NCI-H2196 treated with DMSO at 0.1 percent for 48 hours (cell line): ENCODE data around the gene INTS3.
A peak's percentile ranks its signal among the peaks of the same experiment; 100 is the strongest.
"Not testable (repeated sequence)": the region's sequence is repeated elsewhere in the genome, so short reads cannot be mapped to it uniquely, and the experiment has no call there.

Experiments used
- DNase-seq: peaks from one replicate; lab custom pipeline; 2025; ENCODE audit not compliant: unreplicated experiment; lab: John Stamatoyannopoulos, UW

INTS3 gene

GRCh38 chr1:153752072-153752471 lies 24.2 kb downstream of the INTS3 start:
- no peak for DNase-seq

- no peak for DNase-seq
These were observed 24.8 kb downstream of the INTS3 start for GRCh38 chr1:153752571-153753195.

- no peak for DNase-seq
These were observed 26.4 kb downstream of the INTS3 start for GRCh38 chr1:153754266-153754665.

- DNase-seq = no peak
These were observed 32.6 kb downstream of the INTS3 start for GRCh38 chr1:153760440-153760839.

- DNase-seq = no peak
These were observed 35.7 kb downstream of the INTS3 start for GRCh38 chr1:153763365-153764225.

- DNase-seq = no peak
These were observed 36.5 kb downstream of the INTS3 start for GRCh38 chr1:153764310-153764709.

- not testable (repeated sequence) for DNase-seq
These were observed 38.8 kb downstream of the INTS3 start for GRCh38 chr1:153766663-153767062.

- DNase-seq = no peak
These were observed 39.7 kb downstream of the INTS3 start for GRCh38 chr1:153767519-153767918.

- DNase-seq = no peak
These were observed 40.7 kb downstream of the INTS3 start for GRCh38 chr1:153768316-153769181.

- no peak for DNase-seq
These were observed 41.4 kb downstream of the INTS3 start for GRCh38 chr1:153769221-153769620.

- DNase-seq = no peak
These were observed 42.9 kb downstream of the INTS3 start for GRCh38 chr1:153770797-153771196.

- DNase-seq = no peak
These were observed 43.4 kb downstream of the INTS3 start for GRCh38 chr1:153771261-153771660.

GRCh38 chr1:153771841-153772593 lies 44.2 kb downstream of the INTS3 start:
- no peak for DNase-seq

GRCh38 chr1:153773096-153773921 lies 45.5 kb downstream of the INTS3 start:
- DNase-seq = no peak

GRCh38 chr1:153774026-153774595 lies 46.3 kb downstream of the INTS3 start:
- no peak for DNase-seq

- DNase-seq = peak; percentile 78
These were observed 47.1 kb downstream of the INTS3 start, which contains the start of gene SLC27A3 for GRCh38 chr1:153774780-153775457. Gene SLC27A3, plus strand, starts transcription at chr1:153775407. Its CDS starts 91 bp downstream, at chr1:153775498.

- DNase-seq = peak; percentile 70
These were observed 47.8 kb downstream of the INTS3 start for GRCh38 chr1:153775458-153776327.

GRCh38 chr1:153776352-153776751 lies 48.5 kb downstream of the INTS3 start:
- no peak for DNase-seq
